ENCODE measurements around the gene ZNF48.

ZNF48 gene

DNA sequence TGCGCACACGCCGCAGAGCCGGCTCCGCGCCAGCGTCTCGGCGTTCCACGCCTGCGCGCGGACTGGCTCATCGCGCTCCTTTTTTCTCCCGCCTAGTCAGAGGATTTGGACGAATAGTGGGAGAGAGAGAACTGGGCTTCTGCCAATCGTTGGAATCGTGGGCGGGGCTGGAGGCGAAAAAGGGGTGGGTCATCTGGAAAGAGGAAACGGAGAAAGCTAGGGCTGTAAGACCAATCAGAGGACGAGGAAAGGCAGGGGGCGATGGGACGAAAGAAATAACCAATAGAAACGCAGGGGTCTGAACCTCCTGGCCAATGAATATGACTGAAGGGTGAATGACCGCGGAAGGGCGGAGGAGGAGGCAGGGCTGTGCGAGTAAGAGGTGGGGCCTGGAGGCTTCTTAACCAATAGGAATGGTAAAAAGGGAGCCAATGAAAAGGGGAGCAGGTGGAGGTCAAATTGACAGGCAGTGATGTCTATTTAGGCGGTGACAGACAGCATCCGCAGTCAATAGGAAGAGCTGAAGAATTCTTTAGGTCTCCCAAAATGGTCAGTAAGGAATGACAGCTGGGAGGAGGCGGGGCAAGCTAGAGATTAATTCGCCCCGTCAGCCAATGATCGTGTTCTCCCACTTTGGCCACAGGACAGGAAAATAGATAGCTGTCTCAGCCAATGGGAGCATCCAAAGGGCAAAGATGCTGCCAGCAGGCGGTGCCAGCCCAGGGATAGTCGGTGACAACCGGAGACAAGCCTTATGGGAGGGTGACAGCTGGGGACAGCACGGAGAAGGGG, 24.6 kb upstream of the ZNF48 start, which contains the start of gene TBC1D10B:
Gene TBC1D10B (minus strand): TSS at position 39 of the 792 bp plus-strand sequence. CDS start 311 bp downstream, outside the sequence.
- TF ChIP-seq, protein P1, sequence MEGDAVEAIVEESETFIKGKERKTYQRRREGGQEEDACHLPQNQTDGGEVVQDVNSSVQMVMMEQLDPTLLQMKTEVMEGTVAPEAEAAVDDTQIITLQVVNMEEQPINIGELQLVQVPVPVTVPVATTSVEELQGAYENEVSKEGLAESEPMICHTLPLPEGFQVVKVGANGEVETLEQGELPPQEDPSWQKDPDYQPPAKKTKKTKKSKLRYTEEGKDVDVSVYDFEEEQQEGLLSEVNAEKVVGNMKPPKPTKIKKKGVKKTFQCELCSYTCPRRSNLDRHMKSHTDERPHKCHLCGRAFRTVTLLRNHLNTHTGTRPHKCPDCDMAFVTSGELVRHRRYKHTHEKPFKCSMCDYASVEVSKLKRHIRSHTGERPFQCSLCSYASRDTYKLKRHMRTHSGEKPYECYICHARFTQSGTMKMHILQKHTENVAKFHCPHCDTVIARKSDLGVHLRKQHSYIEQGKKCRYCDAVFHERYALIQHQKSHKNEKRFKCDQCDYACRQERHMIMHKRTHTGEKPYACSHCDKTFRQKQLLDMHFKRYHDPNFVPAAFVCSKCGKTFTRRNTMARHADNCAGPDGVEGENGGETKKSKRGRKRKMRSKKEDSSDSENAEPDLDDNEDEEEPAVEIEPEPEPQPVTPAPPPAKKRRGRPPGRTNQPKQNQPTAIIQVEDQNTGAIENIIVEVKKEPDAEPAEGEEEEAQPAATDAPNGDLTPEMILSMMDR (IDR thresholded peaks at IDR 0.05): no peak

DNA sequence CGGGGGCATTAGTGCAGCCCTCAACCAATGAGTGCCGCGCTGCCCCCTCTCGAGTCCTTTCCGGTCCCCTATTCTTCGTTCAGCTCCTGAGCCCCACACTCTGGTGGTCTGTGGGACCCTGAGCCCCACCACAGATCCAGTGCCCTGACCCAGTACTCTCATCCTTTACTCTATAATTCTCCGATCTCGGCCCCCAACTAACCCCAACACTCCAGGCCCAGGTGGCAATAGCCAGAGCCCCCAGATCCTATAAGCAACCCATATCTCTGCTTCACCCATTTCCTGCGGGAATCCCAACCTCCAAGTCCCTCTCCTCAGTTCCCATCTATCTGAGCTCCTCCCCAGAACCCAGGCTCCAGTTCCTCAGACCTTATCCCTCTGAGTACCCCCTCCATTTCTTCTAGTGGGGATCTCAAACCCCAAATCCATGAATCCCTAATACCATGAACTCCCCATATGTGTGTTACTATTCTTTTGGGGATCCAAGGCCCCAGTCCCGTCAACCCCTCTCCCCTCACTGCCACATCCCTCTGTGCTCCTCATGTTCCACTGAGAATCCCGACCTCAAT, 23.9 kb upstream of the ZNF48 start:
- TF ChIP-seq, protein P1 (IDR thresholded peaks at IDR 0.05): no peak

DNA sequence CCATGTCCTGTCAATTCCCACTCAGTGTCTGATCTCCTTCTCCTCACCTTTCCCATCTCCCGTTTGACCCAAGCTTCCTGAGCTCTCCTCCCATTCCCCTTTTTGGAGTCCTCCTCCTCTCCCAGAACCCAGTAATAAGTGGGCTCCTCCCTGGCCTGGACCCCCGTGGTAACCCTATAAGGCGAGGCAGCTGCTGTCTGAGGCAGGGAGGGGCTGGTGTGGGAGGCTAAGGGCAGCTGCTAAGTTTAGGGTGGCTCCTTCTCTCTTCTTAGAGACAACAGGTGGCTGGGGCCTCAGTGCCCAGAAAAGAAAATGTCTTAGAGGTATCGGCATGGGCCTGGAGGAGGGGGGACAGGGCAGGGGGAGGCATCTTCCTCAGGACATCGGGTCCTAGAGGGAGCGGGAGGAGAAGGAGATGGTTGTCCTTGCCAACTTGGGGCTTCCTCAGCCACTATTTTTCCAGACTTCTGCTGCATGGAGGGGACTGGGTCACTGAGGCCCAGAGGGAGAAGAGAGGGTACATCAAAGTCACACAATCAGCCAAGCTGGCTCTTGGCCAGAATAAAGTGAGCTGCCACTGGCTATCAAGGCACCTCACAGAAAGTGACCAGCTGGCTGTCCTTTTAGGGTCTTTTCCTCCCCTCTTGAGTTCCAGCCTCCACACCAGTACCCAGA, 23.0 kb upstream of the ZNF48 start:
- TF ChIP-seq, protein P1 (IDR thresholded peaks at IDR 0.05): no peak

DNA sequence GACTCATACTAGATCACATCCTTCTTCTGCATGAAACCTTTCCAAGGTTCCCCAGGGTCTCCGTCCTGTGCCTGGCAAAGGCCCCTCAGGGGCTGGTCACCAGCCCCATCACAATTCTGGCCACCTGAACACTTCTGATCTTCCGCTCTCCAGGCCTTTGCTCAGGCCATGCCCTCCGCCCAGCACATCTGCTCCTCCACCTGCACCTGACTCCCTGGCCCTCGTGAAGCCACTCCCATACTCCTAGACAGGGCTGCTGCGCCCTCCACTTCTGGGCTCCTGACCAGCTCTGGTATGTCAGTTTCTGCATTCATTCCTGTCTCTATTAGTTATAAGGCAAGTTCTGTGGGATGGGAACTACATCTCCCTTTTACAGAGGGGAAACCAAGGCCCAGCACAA, 22.5 kb upstream of the ZNF48 start:
- TF ChIP-seq, protein P1 (IDR thresholded peaks at IDR 0.05): no peak

DNA sequence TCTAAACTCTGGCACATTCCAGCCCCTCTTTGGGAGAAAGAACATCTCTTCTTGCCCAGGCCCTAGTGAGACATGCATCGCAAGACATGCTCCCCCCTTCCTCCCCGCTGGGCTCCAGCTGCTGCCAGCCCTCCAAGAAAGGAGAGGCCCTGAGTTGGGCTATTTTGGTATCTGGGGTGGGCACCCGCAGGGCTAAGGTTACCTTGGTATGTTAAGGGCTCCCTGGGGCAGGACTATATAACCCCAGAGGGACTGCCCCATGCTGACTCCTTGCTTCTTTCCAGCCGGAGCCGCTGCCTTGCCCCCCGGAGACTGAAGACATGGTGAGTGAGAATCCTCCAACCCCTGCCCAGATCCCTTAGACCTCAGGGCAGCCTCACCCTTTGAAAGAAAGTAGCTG, 20.7 kb upstream of the ZNF48 start, which contains the start of gene MYL11:
Gene MYL11 (plus strand): TSS at position 265 of the 400 bp plus-strand sequence. CDS start 56 bp downstream, at position 321.
- TF ChIP-seq, protein P1 (IDR thresholded peaks at IDR 0.05): no peak

DNA sequence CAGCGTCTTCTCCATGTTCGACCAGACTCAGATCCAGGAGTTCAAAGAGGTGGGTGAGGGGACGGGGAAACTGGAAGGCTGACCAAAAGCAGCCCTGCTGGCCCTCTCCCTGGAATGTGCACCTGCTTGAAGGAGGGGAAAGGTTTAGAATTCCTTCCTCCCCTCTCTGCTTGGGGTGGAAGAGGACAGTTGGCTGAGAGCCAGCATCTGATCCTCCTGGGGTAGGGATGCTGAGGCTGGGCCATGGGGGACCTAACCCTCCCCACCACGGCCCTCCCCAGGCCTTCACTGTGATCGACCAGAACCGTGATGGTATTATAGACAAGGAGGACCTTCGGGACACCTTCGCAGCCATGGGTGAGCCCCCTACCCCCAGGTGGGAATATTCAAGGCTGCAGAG, 19.4 kb upstream of the ZNF48 start:
- TF ChIP-seq, protein P1 (IDR thresholded peaks at IDR 0.05): no peak

DNA sequence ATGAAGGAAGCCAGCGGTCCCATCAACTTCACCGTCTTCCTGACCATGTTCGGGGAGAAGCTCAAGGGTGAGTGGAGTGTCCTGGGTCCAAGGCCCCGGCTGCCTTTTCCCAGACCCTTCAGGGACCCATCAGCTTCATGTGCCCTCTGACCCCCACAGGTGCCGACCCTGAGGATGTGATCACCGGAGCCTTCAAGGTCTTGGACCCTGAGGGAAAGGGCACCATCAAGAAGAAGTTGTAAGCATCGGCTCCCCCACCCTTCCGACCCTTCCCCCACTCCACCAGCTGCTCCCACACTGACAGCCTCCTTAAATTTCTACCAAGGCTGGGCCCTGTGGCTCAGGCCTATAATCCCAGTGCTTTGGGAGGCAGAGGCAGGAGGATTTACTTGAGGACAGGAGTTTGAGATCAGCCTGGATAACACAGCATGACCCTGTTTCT, 18.7 kb upstream of the ZNF48 start:
- TF ChIP-seq, protein P1 (IDR thresholded peaks at IDR 0.05): no peak

All from LNCAP (cell line).